OCI-LY7 (cell line): Measurements from ENCODE around the gene GULP1.

ENCODE experiments used
- EZH2phosphoT487 ChIP-seq: fragments of 200-600 bp; sonication (generic); IDR thresholded peaks from 2 replicates; pipeline ENCODE4 v1.6.1; 2018; ENCODE audit warnings: low read depth, borderline replicate concordance, mild to moderate bottlenecking, mixed run types, antibody characterized with exemption, low read length, moderate library complexity, mixed read lengths
- TF ChIP-seq, protein P1 (sequence below): fragments of 200-600 bp; sonication (generic); conservative IDR thresholded peaks from 2 replicates; pipeline ENCODE4 v1.5.1; 2014; ENCODE audit warnings: mild to moderate bottlenecking, antibody characterized with exemption, low read length, moderate library complexity, mixed read lengths

DNA sequence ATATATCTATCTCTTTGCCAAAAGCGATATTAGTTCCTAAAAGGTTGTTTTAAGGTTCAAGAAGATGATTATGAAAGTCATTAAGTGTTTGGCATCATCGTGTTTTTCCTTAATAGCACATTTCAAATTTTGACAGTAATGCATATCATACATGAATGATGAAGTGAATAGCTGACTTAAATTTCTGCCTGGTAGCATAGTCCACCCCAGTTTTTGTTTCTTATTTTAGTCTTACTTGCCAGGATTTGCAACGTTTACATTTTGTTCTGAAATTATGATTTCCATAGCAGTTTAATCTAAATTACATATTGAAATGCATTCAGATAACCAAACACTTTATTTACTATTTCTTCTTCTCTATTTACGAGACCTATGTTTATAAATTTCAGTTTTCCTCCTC is 201.1 kb downstream of the GULP1 start:
- TF ChIP-seq, protein P1, sequence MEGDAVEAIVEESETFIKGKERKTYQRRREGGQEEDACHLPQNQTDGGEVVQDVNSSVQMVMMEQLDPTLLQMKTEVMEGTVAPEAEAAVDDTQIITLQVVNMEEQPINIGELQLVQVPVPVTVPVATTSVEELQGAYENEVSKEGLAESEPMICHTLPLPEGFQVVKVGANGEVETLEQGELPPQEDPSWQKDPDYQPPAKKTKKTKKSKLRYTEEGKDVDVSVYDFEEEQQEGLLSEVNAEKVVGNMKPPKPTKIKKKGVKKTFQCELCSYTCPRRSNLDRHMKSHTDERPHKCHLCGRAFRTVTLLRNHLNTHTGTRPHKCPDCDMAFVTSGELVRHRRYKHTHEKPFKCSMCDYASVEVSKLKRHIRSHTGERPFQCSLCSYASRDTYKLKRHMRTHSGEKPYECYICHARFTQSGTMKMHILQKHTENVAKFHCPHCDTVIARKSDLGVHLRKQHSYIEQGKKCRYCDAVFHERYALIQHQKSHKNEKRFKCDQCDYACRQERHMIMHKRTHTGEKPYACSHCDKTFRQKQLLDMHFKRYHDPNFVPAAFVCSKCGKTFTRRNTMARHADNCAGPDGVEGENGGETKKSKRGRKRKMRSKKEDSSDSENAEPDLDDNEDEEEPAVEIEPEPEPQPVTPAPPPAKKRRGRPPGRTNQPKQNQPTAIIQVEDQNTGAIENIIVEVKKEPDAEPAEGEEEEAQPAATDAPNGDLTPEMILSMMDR = no peak
- no peak for TF ChIP-seq EZH2phosphoT487
